H9 (cell line): Measurements from ENCODE around the gene SDE2. TPM values are rescaled to one million over a fixed set of nuclear protein-coding genes. Genes with fewer than 3 reads are reported as not detected.

Experiments
- DNase-seq: peaks from one replicate; pipeline ENCODE4 v3.0.0-alpha.2; 2017
- H2AFZ ChIP-seq: one replicate; pipeline ENCODE4 v1.6.1; 2013; ENCODE audit warnings: mild to moderate bottlenecking, low read length, control low read depth, moderate library complexity
- H2AK5ac ChIP-seq: 2 replicates; pipeline ENCODE4 v1.6.1; 2013; ENCODE audit warnings: low read length, control low read depth, mixed read lengths; ENCODE audit not compliant: insufficient read length
- H2BK120ac ChIP-seq: one replicate; pipeline ENCODE4 v1.6.1; 2013; ENCODE audit warnings: low read depth, mild to moderate bottlenecking, low read length, control low read depth, inconsistent platforms; ENCODE audit not compliant: poor library complexity, severe bottlenecking
- H2BK12ac ChIP-seq: 2 replicates; pipeline ENCODE4 v1.6.1; 2013; ENCODE audit warnings: low read length, control low read depth, mixed read lengths, low read depth; ENCODE audit not compliant: insufficient read length
- H2BK15ac ChIP-seq: 2 replicates; pipeline ENCODE4 v1.6.1; 2013; ENCODE audit warnings: low read depth, low read length, control low read depth
- H2BK20ac ChIP-seq: one replicate; pipeline ENCODE4 v1.6.1; 2013; ENCODE audit warnings: low read depth, mild to moderate bottlenecking, low read length, control low read depth, inconsistent platforms; ENCODE audit not compliant: poor library complexity, severe bottlenecking
- H2BK5ac ChIP-seq: 2 replicates; pipeline ENCODE4 v1.6.1; 2013; ENCODE audit warnings: low read length, control low read depth, mixed read lengths; ENCODE audit not compliant: insufficient read length
- H3K14ac ChIP-seq: 2 replicates; pipeline ENCODE4 v1.6.1; 2013; ENCODE audit warnings: low read length, control low read depth; ENCODE audit not compliant: insufficient read depth
- H3K18ac ChIP-seq: 2 replicates; pipeline ENCODE4 v1.6.1; 2013; ENCODE audit warnings: low read depth, mild to moderate bottlenecking, mixed read lengths, low read length, control low read depth; ENCODE audit not compliant: insufficient read length
- H3K23ac ChIP-seq: 2 replicates; pipeline ENCODE4 v1.6.1; 2013; ENCODE audit warnings: low read length, control low read depth, mixed read lengths, low read depth; ENCODE audit not compliant: insufficient read length
- H3K23me2 ChIP-seq: 2 replicates; pipeline ENCODE4 v1.6.1; 2013; ENCODE audit warnings: low read depth, mild to moderate bottlenecking, mixed read lengths, low read length, control low read depth; ENCODE audit not compliant: insufficient read length, poor library complexity, severe bottlenecking
- H3K27ac ChIP-seq: 2 replicates; pipeline ENCODE4 v1.5.1; 2013; ENCODE audit warnings: low read length, control low read depth, mixed read lengths, low read depth; ENCODE audit not compliant: insufficient read length
- H3K27me3 ChIP-seq: 2 replicates; pipeline ENCODE4 v1.6.1; 2013; ENCODE audit warnings: low read length, control low read depth, inconsistent platforms; ENCODE audit not compliant: insufficient read depth
- H3K4ac ChIP-seq: 2 replicates; pipeline ENCODE4 v1.6.1; 2013; ENCODE audit warnings: low read depth, mild to moderate bottlenecking, control low read depth, inconsistent platforms, low read length, moderate library complexity
- H3K4me1 ChIP-seq: 2 replicates; pipeline ENCODE4 v1.6.1; 2013; ENCODE audit warnings: low read length, control low read depth, inconsistent platforms; ENCODE audit not compliant: insufficient read depth
- H3K4me2 ChIP-seq: 2 replicates; pipeline ENCODE4 v1.6.1; 2013; ENCODE audit warnings: low read length, control low read depth, mixed read lengths; ENCODE audit not compliant: insufficient read length, insufficient read depth
- H3K56ac ChIP-seq: 2 replicates; pipeline ENCODE4 v1.6.1; 2013; ENCODE audit warnings: low read depth, mild to moderate bottlenecking, mixed read lengths, low read length, control low read depth; ENCODE audit not compliant: insufficient read length
- H3K79me1 ChIP-seq: 2 replicates; pipeline ENCODE4 v1.6.1; 2013; ENCODE audit warnings: low read depth, mild to moderate bottlenecking, moderate library complexity, low read length, control low read depth, inconsistent platforms; ENCODE audit not compliant: insufficient read depth, poor library complexity, severe bottlenecking
- H3K79me2 ChIP-seq: 2 replicates; pipeline ENCODE4 v1.6.1; 2013; ENCODE audit warnings: low read length, control low read depth, inconsistent platforms; ENCODE audit not compliant: insufficient read depth
- H3K9ac ChIP-seq: 2 replicates; pipeline ENCODE4 v1.6.1; 2013; ENCODE audit warnings: low read length, control low read depth, mixed read lengths; ENCODE audit not compliant: insufficient read length; ENCODE audit errors: extremely low read depth
- H3K9me3 ChIP-seq: one replicate; pipeline ENCODE4 v1.6.1; 2013; ENCODE audit warnings: low read depth, low read length, inconsistent platforms; ENCODE audit not compliant: control insufficient read depth
- H3T11ph ChIP-seq: one replicate; pipeline ENCODE4 v1.6.1; 2013; ENCODE audit warnings: mild to moderate bottlenecking, low read length, control low read depth, inconsistent platforms
- H4K20me1 ChIP-seq: one replicate; pipeline ENCODE4 v1.6.1; 2013; ENCODE audit not compliant: control insufficient read depth, insufficient read length, insufficient read depth
- H4K5ac ChIP-seq: 2 replicates; pipeline ENCODE4 v1.6.1; 2013; ENCODE audit warnings: low read depth, mild to moderate bottlenecking, mixed read lengths, low read length, control low read depth; ENCODE audit not compliant: insufficient read length
- H4K8ac ChIP-seq: replicated peaks from 2 replicates; pipeline ENCODE4 v1.6.1; 2013; ENCODE audit warnings: low read length, control low read depth, mixed read lengths, low read depth; ENCODE audit not compliant: insufficient read length
- H4K91ac ChIP-seq: 2 replicates; pipeline ENCODE4 v1.6.1; 2013; ENCODE audit warnings: low read depth, mild to moderate bottlenecking, moderate library complexity, mixed read lengths, low read length, control low read depth; ENCODE audit not compliant: insufficient read length
- H3K27ac Mint-ChIP-seq, 3 experiments: 2 replicates in 2 of 3; 3 replicates in 1 of 3; pipeline ENCODE4 v1.8.0; 2020 to 2021; ENCODE audit warnings: mixed read lengths in 3 of 3, mild to moderate bottlenecking in 1 of 3, moderate library complexity in 1 of 3
- H3K27me3 Mint-ChIP-seq: 2 replicates; pipeline ENCODE4 v1.8.0; 2021; ENCODE audit warnings: low read depth, mild to moderate bottlenecking, moderate library complexity, mixed read lengths
- H3K36me3 Mint-ChIP-seq, 3 experiments: 2 replicates in 2 of 3; 3 replicates in 1 of 3; pipeline ENCODE4 v1.8.0; 2020 to 2021; ENCODE audit warnings: low read depth in 3 of 3, mixed read lengths in 3 of 3; ENCODE audit not compliant: insufficient read depth in 1 of 3
- H3K4me1 Mint-ChIP-seq, 2 experiments: 2 replicates each; pipeline ENCODE4 v1.8.0; 2020; ENCODE audit warnings: mixed read lengths in 2 of 2
- H3K4me3 Mint-ChIP-seq, 2 experiments: 2 replicates in 1 of 2; 3 replicates in 1 of 2; pipeline ENCODE4 v1.8.0; 2020 to 2021; ENCODE audit warnings: mild to moderate bottlenecking in 2 of 2, mixed read lengths in 2 of 2, moderate library complexity in 1 of 2
- H3K9me3 Mint-ChIP-seq, 2 experiments: 2 replicates in 1 of 2; 3 replicates in 1 of 2; pipeline ENCODE4 v1.8.0; 2020; ENCODE audit warnings: mild to moderate bottlenecking in 2 of 2, mixed read lengths in 2 of 2, moderate library complexity in 1 of 2
- WGBS: extraction: QIAGEN DNeasy Blood & Tissue Kit; methylation state at CpG from one replicate; pipeline ENCODE4 v1.1.7; 2013; ENCODE audit warnings: missing lambda C conversion rate, low lambda C conversion rate, mixed read lengths; ENCODE audit not compliant: insufficient read length; ENCODE audit errors: extremely low coverage; 5-methylcytosine and 5-hydroxymethylcytosine counted together
- total RNA-seq: library from RNA; stranded (reverse); gene quantifications from 2 replicates; pipeline ENCODE4 v1.2.1, GENCODE V29; 2021
- TF ChIP-seq, protein P1 (sequence below): fragments of 200-600 bp; sonication (generic); conservative IDR thresholded peaks from 3 replicates; pipeline ENCODE4 v1.8.0; 2021; ENCODE audit warnings: antibody characterized with exemption, mild to moderate bottlenecking

SDE2 gene
- total RNA-seq, 1 experiment from 2014 or later: 20.5 TPM

GRCh38 chr1:226017070-226017469 lies 17.9 kb upstream of the SDE2 start:
- Histone ChIP-seq H3K79me2 (no peaks in the 10 kb centered on the region), H2BK15ac (no peak overlapping the region), H3K9me3 (no peaks in the 10 kb centered on the region), H2BK12ac (no peak overlapping the region), H3K4me2 (no peak overlapping the region), H3K4ac (no peak overlapping the region), H3K18ac (no peak overlapping the region), H3K79me1 (no peaks in the 10 kb centered on the region), H3K4me1 (no peaks in the 10 kb centered on the region), H2BK120ac (no peak overlapping the region), H2BK20ac (no peak overlapping the region), H2AFZ (no peak overlapping the region), H4K8ac (no peak overlapping the region), H4K20me1 (no peaks in the 10 kb centered on the region), H3K23me2 (no peaks in the 10 kb centered on the region), H4K5ac (no peak overlapping the region), H3T11ph (no peak overlapping the region), H3K27ac (no peak overlapping the region), H3K14ac (no peak overlapping the region), H4K91ac (no peak overlapping the region), H3K23ac (no peak overlapping the region), H2BK5ac (no peak overlapping the region), H3K27me3 (no peaks in the 10 kb centered on the region), H2AK5ac (no peak overlapping the region), H3K56ac (no peak overlapping the region), H3K9ac (no peak overlapping the region)
- Mint-ChIP-seq H3K9me3 (no peaks in the 10 kb centered on the region), H3K4me3 (no peak overlapping the region), H3K36me3 (no peaks in the 10 kb centered on the region), H3K27me3 (peaks cover 10% of the 10 kb centered on the region), H3K27ac (no peak overlapping the region), H3K4me1 (peaks cover 0 to 3% of the 10 kb centered on the region in 2 experiments; a peak in 1 of 4 replicates)
- TF ChIP-seq, protein P1, sequence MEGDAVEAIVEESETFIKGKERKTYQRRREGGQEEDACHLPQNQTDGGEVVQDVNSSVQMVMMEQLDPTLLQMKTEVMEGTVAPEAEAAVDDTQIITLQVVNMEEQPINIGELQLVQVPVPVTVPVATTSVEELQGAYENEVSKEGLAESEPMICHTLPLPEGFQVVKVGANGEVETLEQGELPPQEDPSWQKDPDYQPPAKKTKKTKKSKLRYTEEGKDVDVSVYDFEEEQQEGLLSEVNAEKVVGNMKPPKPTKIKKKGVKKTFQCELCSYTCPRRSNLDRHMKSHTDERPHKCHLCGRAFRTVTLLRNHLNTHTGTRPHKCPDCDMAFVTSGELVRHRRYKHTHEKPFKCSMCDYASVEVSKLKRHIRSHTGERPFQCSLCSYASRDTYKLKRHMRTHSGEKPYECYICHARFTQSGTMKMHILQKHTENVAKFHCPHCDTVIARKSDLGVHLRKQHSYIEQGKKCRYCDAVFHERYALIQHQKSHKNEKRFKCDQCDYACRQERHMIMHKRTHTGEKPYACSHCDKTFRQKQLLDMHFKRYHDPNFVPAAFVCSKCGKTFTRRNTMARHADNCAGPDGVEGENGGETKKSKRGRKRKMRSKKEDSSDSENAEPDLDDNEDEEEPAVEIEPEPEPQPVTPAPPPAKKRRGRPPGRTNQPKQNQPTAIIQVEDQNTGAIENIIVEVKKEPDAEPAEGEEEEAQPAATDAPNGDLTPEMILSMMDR: no peak
- no peak for DNase-seq
- WGBS: no CpG with 5 or more reads among the region's 6 CpGs
